Measurements from ENCODE around the gene AOPEP.
A peak's percentile ranks its signal among the peaks of the same experiment; 100 is the strongest.

AOPEP gene, protein sequence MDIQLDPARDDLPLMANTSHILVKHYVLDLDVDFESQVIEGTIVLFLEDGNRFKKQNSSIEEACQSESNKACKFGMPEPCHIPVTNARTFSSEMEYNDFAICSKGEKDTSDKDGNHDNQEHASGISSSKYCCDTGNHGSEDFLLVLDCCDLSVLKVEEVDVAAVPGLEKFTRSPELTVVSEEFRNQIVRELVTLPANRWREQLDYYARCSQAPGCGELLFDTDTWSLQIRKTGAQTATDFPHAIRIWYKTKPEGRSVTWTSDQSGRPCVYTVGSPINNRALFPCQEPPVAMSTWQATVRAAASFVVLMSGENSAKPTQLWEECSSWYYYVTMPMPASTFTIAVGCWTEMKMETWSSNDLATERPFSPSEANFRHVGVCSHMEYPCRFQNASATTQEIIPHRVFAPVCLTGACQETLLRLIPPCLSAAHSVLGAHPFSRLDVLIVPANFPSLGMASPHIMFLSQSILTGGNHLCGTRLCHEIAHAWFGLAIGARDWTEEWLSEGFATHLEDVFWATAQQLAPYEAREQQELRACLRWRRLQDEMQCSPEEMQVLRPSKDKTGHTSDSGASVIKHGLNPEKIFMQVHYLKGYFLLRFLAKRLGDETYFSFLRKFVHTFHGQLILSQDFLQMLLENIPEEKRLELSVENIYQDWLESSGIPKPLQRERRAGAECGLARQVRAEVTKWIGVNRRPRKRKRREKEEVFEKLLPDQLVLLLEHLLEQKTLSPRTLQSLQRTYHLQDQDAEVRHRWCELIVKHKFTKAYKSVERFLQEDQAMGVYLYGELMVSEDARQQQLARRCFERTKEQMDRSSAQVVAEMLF

DNA sequence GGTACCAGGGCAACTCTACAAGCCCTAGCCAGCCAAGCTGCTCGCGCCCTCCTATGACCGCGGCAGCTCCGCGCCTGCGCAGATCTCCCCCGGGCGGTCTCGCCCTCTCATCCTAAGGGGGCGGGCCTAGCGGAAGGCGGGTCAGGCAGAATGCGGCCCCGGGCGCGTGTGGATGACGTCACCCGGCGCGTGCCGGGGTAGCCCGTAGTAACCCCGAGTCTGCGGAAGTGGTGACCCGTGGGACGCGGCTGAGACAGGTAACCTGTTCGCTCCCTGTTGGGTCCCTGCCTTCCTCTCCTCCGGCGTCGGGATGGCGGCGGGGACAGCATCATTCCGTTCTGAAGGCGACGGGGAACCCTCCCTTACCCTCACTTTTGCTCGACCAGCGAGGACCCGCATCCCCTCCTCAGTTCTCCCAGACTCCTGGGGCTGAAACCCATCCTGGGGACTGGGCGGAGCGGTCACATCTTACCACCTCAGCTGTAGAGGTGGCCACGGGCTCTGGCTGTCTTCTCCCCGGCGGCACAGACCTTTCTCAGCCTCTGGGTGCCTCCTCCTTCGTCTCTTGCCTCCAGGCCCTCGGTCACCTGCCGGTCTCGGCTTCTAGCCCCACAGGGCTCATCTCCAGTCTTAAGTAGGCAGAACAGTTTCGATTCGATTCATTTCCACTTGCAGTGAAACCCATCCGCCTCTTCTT lies at the start of gene AOPEP:
Gene AOPEP, plus strand, starts transcription at position 205 of the 697 bp plus-strand sequence. CDS start 33,085 bp downstream, outside the sequence.
- Histone ChIP-seq H3K27ac (ENCODE audit: low read length) (peak within 1 kb of the TSS; percentile 82), H3K4me1 (ENCODE audit: control insufficient read depth in 1 of 2, insufficient read depth in 2 of 2, low read length in 2 of 2) (peaks cover 0 to 8% of the 10 kb centered on the region in 2 donors), H3K4me3 (ENCODE audit: low read depth in 1 of 2, low read length in 2 of 2) (peak within 1 kb of the TSS; percentile 72 to 90)

DNA sequence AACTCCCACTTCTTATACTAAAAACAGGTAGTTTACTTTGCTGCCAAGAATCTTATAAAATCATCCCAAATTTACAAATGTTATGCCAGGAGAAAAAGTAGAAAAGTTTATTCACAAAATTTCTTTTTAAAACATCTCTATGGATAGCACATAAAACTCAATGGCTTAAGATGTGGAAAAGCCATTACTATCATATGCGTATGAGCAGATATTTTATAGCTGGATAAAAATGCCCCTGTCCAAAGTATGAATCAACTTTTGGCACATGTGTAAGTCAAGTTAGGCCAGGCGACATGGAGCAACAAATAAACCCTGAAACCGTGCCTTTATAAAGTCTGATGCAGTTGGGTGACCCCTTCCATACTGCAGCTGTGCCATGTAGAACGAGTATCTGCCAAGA lies 48.6 kb upstream of the AOPEP start:
- Histone ChIP-seq H3K27me3 (ENCODE audit: low read depth, low read length) (no peaks in the 10 kb centered on the region), H3K36me3 (ENCODE audit: control insufficient read depth in 1 of 2, insufficient read depth in 2 of 2, low read length in 2 of 2) (no peaks in the 10 kb centered on the region), H3K9me3 (ENCODE audit: control insufficient read depth in 1 of 2, low read length in 2 of 2) (no peaks in the 10 kb centered on the region), H3K27ac (ENCODE audit: low read length) (no peak overlapping the region), H3K4me3 (ENCODE audit: low read depth in 1 of 2, low read length in 2 of 2) (no peak overlapping the region), H3K4me1 (ENCODE audit: control insufficient read depth in 1 of 2, insufficient read depth in 2 of 2, low read length in 2 of 2) (peaks cover 0 to 5% of the 10 kb centered on the region in 2 donors)

More for the DNA sequence above, at the start of gene AOPEP:
- Histone ChIP-seq H3K36me3 (ENCODE audit: control insufficient read depth in 1 of 2, insufficient read depth in 2 of 2, low read length in 2 of 2) (no peaks in the 10 kb centered on the region), H3K9me3 (ENCODE audit: control insufficient read depth in 1 of 2, low read length in 2 of 2) (no peaks in the 10 kb centered on the region), H3K27me3 (ENCODE audit: low read depth, low read length) (no peaks in the 10 kb centered on the region)

DNA sequence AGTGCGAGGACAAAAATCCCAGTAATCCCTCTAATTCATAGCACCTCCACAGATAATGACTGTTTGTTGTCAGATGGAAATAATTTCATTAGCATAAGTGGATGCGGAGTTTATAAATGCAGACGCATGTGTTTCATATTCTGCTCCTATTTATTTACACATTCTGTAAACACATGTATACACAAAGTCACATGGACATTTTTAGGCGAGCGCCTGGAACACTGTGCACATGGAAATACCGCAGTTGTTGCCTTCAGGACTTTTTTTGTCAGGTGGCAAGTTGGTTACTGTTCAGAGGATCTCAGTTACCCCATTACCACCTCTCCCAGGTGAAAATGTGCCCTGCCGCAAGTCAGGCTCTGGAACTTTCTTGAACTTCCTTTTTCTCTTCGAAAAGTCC lies 46.9 kb upstream of the AOPEP start:
- no peak overlapping the region for H3K27ac ChIP-seq (ENCODE audit: low read length)
- H3K4me1 ChIP-seq (ENCODE audit: control insufficient read depth in 1 of 2, insufficient read depth in 2 of 2, low read length in 2 of 2) = peaks cover 0 to 5% of the 10 kb centered on the region in 2 donors
- H3K27me3 ChIP-seq (ENCODE audit: low read depth, low read length) = no peaks in the 10 kb centered on the region
- H3K9me3 ChIP-seq (ENCODE audit: control insufficient read depth in 1 of 2, low read length in 2 of 2) = no peaks in the 10 kb centered on the region
- H3K36me3 ChIP-seq (ENCODE audit: control insufficient read depth in 1 of 2, insufficient read depth in 2 of 2, low read length in 2 of 2) = no peaks in the 10 kb centered on the region
- H3K4me3 ChIP-seq (ENCODE audit: low read depth in 1 of 2, low read length in 2 of 2) = no peak overlapping the region

DNA sequence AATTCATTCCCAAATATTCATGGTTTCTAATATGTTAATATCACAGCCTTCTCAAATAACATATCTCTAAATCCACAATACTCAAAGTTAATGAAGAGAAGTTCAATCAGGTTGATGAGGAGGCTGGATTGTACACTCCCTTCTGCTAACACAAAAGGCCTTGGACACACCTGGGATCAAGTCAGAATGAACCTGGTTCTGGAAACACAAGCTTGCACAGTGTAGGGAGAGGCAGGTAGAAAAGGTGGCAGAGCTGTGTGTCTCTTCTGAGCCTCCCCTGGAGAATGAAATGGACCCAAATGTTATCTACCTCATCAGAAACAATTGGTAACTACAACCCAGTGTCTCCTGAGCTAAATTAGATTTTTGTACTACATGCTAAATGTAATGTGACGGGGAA lies 46.5 kb upstream of the AOPEP start:
- H3K9me3 ChIP-seq (ENCODE audit: control insufficient read depth in 1 of 2, low read length in 2 of 2) = no peaks in the 10 kb centered on the region
- no peaks in the 10 kb centered on the region for H3K36me3 ChIP-seq (ENCODE audit: control insufficient read depth in 1 of 2, insufficient read depth in 2 of 2, low read length in 2 of 2)
- H3K4me1 ChIP-seq (ENCODE audit: control insufficient read depth in 1 of 2, insufficient read depth in 2 of 2, low read length in 2 of 2) = peaks cover 0 to 5% of the 10 kb centered on the region in 2 donors
- no peak overlapping the region for H3K4me3 ChIP-seq (ENCODE audit: low read depth in 1 of 2, low read length in 2 of 2)
- H3K27ac ChIP-seq (ENCODE audit: low read length) = no peak overlapping the region
- H3K27me3 ChIP-seq (ENCODE audit: low read depth, low read length) = no peaks in the 10 kb centered on the region

DNA sequence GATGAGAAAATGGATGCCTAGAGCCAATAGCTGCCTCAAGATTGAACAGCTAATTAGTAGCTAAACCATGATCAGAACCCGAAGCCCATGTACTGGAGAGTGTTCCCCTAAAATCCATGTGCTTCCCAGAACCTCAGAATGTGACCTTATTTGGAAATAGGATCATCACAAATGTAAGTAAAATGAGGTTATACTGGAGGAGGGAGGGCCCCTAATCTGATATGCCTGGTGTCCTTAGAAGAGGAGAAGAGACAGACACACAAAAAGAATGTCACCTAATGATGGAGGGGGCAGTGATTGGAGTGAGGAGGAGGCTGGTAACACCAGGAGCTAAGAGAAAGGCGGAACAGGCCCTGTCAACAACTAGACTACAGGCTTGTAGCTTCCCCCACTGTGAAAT lies 45.9 kb upstream of the AOPEP start:
- Histone ChIP-seq H3K27me3 (ENCODE audit: low read depth, low read length) (no peaks in the 10 kb centered on the region), H3K4me1 (ENCODE audit: control insufficient read depth in 1 of 2, insufficient read depth in 2 of 2, low read length in 2 of 2) (peaks cover 0 to 1% of the 10 kb centered on the region in 2 donors), H3K4me3 (ENCODE audit: low read depth in 1 of 2, low read length in 2 of 2) (no peak overlapping the region), H3K36me3 (ENCODE audit: control insufficient read depth in 1 of 2, insufficient read depth in 2 of 2, low read length in 2 of 2) (no peaks in the 10 kb centered on the region), H3K9me3 (ENCODE audit: control insufficient read depth in 1 of 2, low read length in 2 of 2) (no peaks in the 10 kb centered on the region), H3K27ac (ENCODE audit: low read length) (no peak overlapping the region)

DNA sequence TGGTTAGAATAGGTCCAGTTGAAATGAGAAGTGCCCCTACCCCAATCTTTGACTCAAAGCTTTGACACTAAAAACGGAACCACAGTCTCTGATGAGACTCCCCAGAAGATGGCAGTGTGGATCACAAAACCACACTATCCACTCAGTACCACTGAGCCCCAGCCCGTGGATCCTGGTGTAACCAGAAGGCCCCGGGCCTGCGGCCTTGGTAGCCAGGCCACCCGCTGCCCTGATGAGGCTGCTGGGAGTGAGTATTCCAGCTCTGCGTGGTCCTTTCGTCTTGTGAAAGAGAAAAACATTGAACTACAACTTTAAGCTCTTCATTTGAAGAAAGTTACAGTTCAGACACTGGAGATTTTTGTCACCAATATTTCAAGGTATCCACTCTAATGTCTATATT lies 45.0 kb upstream of the AOPEP start:
- no peaks in the 10 kb centered on the region for H3K36me3 ChIP-seq (ENCODE audit: control insufficient read depth in 1 of 2, insufficient read depth in 2 of 2, low read length in 2 of 2)
- H3K9me3 ChIP-seq (ENCODE audit: control insufficient read depth in 1 of 2, low read length in 2 of 2) = no peaks in the 10 kb centered on the region
- no peak overlapping the region for H3K27ac ChIP-seq (ENCODE audit: low read length)
- H3K27me3 ChIP-seq (ENCODE audit: low read depth, low read length) = no peaks in the 10 kb centered on the region
- no peak overlapping the region for H3K4me3 ChIP-seq (ENCODE audit: low read depth in 1 of 2, low read length in 2 of 2)
- H3K4me1 ChIP-seq (ENCODE audit: control insufficient read depth in 1 of 2, insufficient read depth in 2 of 2, low read length in 2 of 2) = no peaks in the 10 kb centered on the region

DNA sequence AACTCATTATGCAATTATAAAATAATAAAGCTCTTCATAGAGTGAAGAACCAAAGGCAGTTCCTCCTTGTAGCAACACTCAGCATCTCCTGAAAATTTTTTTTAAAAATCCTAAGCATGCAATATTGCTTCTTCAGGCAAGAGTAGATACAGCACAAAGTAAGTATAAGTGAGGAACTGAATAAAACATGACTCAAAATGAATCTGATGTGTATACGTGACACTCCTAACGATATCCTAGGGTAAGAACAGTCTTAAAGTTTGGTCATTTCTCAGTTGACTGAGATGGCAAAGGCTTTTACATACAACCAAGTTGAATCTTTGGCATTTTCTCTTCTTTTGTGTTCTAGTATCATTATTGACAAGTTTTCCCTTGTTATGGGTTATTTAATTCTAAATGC lies 41.1 kb upstream of the AOPEP start:
- no peak overlapping the region for H3K27ac ChIP-seq (ENCODE audit: low read length)
- no peak overlapping the region for H3K4me3 ChIP-seq (ENCODE audit: low read depth in 1 of 2, low read length in 2 of 2)
- H3K36me3 ChIP-seq (ENCODE audit: control insufficient read depth in 1 of 2, insufficient read depth in 2 of 2, low read length in 2 of 2) = no peaks in the 10 kb centered on the region
- no peaks in the 10 kb centered on the region for H3K4me1 ChIP-seq (ENCODE audit: control insufficient read depth in 1 of 2, insufficient read depth in 2 of 2, low read length in 2 of 2)
- H3K9me3 ChIP-seq (ENCODE audit: control insufficient read depth in 1 of 2, low read length in 2 of 2) = no peaks in the 10 kb centered on the region
- H3K27me3 ChIP-seq (ENCODE audit: low read depth, low read length) = no peaks in the 10 kb centered on the region

DNA sequence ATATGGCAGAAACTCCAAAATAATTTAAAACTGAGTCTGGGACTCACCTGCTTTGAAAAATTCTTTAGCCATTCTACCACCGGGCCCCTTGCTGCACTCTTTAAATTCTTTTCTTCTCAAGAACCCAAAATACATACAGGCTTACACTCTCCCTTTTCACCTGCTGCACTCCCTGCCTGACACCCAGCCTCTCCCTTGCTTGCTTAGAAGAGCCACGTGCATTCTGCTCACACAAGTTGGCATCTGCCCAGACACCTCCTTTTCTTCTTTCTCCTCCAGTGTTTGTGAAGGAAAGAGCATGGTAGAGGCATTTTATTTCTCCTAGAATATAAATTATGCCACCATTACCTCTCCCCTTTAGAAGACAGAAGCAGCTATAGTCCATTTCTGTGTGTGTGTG lies 39.0 kb upstream of the AOPEP start:
- Histone ChIP-seq H3K27ac (ENCODE audit: low read length) (no peak overlapping the region), H3K4me3 (ENCODE audit: low read depth in 1 of 2, low read length in 2 of 2) (no peak overlapping the region), H3K27me3 (ENCODE audit: low read depth, low read length) (no peaks in the 10 kb centered on the region), H3K4me1 (ENCODE audit: control insufficient read depth in 1 of 2, insufficient read depth in 2 of 2, low read length in 2 of 2) (no peaks in the 10 kb centered on the region), H3K36me3 (ENCODE audit: control insufficient read depth in 1 of 2, insufficient read depth in 2 of 2, low read length in 2 of 2) (no peaks in the 10 kb centered on the region), H3K9me3 (ENCODE audit: control insufficient read depth in 1 of 2, low read length in 2 of 2) (no peaks in the 10 kb centered on the region)

DNA sequence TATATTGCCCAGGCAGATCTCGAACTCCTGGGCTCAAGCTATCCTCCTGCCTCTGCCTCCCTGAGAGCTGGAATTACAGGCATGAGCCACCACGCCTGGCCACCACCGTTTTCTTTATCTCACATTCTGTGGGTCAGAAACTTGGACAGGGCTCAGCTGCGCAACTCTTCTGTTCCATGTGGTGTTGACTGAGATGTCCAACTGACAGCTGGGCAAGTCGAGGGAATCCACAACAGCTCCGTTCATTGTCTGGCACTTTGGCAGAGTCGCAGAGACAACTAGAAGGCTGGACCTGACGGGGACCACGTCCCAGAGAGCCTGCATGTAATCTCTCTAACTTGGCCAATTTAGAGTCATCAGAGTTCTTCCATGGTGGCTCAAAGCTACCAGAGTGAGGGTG lies 36.2 kb upstream of the AOPEP start:
- Histone ChIP-seq H3K36me3 (ENCODE audit: control insufficient read depth in 1 of 2, insufficient read depth in 2 of 2, low read length in 2 of 2) (no peaks in the 10 kb centered on the region), H3K4me1 (ENCODE audit: control insufficient read depth in 1 of 2, insufficient read depth in 2 of 2, low read length in 2 of 2) (peaks cover 4 to 5% of the 10 kb centered on the region in 2 donors), H3K4me3 (ENCODE audit: low read depth in 1 of 2, low read length in 2 of 2) (no peak overlapping the region), H3K27me3 (ENCODE audit: low read depth, low read length) (no peaks in the 10 kb centered on the region), H3K9me3 (ENCODE audit: control insufficient read depth in 1 of 2, low read length in 2 of 2) (no peaks in the 10 kb centered on the region), H3K27ac (ENCODE audit: low read length) (no peak overlapping the region)

DNA sequence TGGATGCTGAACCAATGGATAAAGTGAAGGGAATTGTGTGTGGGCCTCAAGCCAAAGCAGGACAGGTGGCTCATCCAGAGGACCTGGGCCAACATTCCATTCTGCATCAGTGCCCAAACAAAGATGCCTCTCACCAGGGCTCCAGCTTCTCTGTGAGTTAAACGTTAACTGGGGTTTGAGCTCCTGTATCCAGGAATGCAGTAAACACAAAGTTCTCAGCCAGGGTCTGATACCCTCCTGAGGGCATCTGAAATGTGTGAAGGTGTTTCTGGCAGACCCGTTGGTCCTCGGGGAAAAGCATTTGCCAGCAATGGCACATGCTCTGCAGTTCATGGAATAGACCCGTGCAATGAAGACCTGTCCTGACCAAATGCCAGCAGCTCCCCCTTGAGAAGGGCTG lies 33.9 kb upstream of the AOPEP start:
- peaks cover 4 to 5% of the 10 kb centered on the region in 2 donors for H3K4me1 ChIP-seq (ENCODE audit: control insufficient read depth in 1 of 2, insufficient read depth in 2 of 2, low read length in 2 of 2)
- H3K27me3 ChIP-seq (ENCODE audit: low read depth, low read length) = no peaks in the 10 kb centered on the region
- no peak overlapping the region for H3K4me3 ChIP-seq (ENCODE audit: low read depth in 1 of 2, low read length in 2 of 2)
- H3K9me3 ChIP-seq (ENCODE audit: control insufficient read depth in 1 of 2, low read length in 2 of 2) = no peaks in the 10 kb centered on the region
- H3K27ac ChIP-seq (ENCODE audit: low read length) = no peak overlapping the region
- no peaks in the 10 kb centered on the region for H3K36me3 ChIP-seq (ENCODE audit: control insufficient read depth in 1 of 2, insufficient read depth in 2 of 2, low read length in 2 of 2)
